T1000 (cell line): Measurements from ENCODE around the gene KRTAP5-5.
"Not testable (repeated sequence)": the region's sequence is repeated elsewhere in the genome, so short reads cannot be mapped to it uniquely, and the experiment has no call there.

Experiments
- DNase-seq: peaks from one replicate; lab custom pipeline; 2025; ENCODE audit warnings: mixed read lengths; lab: John Stamatoyannopoulos, UW

KRTAP5-5 gene

DNA sequence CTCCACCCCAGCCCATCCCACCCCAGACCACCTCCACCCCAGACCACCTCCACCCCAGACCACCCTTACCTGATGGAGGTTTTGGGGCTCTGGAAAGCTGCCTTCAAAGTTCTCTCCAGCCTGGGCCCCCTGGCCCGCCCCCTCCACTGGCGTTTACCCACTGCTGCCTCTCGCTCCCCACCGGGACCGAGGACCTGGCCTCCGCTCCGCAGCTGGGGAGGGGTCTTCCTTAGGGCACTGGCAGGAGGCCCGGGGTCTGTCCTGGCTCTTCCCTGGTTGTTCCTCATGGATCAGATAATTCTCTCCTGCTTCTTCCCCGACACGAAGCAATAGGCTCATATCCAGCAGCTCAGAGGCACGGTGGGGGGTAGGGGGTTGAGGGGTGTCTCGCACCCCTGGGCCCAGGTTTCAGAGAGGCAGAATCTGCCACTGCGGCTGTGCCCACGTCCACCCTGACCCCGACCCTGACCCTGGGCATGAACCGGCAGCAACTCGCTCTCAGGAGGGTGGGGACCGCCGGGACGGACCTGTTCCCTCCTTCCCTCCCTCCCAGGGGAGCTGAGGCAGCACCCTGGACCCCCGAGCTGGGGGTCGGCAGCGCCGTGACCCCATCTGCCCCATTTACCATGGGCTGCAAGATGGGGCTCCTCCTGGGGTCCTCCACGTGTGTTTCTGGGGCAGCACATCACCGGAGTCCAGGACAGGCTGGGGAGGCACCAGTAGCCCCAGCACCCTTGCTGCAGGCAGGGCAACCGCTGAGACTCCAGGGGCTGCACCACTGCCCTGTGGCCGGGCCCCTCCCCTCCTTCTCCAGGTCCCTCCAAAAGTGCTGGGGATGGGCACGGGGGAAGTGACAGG is 12.9 kb downstream of the KRTAP5-5 start:
- no peak for DNase-seq

DNA sequence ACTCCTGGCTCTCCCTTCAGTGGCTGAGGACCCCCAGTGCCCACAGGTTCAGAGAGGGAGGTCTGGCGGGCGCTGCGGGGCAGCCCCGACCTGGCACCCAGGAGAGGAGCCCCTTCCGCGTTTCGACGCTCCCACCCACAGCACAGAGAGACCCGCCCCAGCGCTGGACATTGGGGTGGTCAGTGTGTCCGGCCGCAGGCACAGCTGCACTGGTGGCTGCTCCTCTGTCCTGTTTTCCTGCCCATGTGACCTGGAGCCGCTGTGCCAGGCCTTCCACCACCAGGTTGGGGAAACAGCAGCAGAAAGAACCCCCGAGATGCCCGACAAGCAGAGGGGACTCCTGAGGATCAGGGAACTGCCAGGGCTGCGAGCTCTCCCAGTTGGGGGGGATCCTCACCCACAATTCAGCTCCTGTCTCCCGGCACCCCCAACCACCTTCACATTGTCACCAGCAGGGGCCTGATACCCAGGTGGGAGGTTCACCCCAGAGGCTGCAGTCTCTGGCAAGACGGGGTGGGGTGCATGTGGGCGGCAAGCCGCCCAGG is 13.6 kb downstream of the KRTAP5-5 start:
- no peak for DNase-seq

DNA sequence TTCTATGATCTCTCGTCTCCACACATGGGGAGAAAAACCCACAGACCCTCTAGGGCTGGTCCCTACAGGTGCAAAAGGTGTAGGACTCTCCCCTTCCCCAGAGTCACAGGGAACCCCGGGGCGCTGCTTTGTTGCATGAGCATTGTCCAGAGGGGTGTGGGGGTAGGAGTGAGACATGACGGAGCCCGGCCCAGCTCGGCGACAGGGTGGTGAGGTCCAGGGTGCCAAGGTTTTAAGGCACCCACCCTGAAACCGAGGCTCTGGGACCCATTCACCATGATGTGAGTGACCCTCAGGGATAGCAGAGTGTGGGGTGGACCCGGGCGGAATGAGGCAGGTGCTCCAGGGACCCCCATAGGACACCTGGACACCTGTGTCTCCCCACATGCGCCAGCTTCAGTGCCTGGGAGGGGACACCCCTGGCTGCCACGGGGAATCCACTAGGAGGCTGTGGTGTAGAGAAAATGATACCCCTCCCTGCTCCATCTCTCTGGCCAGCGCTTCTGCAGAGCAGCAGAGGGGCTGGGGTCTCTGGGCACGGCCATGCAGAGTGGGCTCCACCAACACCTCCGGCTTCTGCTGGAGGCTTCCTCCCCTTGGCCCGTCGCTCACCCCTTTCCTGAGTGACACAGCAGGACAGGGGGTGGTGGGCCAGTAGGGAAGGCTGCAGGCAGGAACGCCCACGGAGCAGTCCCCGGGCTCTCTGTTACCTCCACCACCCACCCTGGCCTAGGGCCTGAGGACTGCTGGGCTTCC is 15.2 kb downstream of the KRTAP5-5 start:
- no peak for DNase-seq

DNA sequence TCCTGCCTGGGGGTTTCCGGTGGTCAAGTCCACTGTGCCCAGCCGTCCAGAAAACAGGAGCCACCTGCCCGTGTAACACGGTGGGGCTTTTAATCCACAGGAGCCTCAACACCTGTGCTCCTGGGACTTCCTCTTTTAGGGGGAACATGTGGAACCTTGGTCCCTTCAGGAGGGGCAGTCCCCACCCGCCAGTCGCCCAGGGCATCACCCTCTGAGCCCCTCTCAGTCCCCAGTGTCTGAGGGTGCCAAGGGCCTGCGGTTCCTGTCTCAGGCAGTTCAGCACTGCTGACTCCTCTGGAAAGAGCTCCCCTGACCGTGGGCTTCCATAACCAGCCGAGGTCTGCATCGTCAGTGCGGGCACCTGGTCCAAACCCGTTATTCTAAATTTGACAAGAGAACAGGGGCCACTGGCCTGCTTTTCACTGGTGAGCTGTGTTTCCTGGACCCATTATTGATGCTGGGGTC is 15.8 kb downstream of the KRTAP5-5 start:
- no peak for DNase-seq

DNA sequence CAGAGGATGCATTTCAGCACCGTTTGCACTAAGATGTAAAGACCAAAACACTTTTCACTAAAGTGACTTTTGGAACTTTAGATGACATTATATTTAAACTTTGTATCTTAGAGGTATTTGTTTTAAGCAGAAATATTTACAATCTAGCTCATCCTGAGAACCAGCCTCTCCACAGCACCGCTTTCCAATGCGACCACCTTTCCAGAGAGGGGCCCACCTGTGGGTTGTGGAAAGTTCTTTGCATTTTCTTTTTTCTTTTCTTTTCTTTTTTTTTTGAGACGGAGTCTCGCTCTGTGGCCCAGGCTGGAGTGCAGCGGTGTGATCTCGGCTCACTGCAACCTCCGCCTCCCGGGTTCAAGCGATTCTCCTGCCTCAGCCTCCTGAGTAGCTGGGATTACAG is 17.0 kb downstream of the KRTAP5-5 start:
- not testable (repeated sequence) for DNase-seq

DNA sequence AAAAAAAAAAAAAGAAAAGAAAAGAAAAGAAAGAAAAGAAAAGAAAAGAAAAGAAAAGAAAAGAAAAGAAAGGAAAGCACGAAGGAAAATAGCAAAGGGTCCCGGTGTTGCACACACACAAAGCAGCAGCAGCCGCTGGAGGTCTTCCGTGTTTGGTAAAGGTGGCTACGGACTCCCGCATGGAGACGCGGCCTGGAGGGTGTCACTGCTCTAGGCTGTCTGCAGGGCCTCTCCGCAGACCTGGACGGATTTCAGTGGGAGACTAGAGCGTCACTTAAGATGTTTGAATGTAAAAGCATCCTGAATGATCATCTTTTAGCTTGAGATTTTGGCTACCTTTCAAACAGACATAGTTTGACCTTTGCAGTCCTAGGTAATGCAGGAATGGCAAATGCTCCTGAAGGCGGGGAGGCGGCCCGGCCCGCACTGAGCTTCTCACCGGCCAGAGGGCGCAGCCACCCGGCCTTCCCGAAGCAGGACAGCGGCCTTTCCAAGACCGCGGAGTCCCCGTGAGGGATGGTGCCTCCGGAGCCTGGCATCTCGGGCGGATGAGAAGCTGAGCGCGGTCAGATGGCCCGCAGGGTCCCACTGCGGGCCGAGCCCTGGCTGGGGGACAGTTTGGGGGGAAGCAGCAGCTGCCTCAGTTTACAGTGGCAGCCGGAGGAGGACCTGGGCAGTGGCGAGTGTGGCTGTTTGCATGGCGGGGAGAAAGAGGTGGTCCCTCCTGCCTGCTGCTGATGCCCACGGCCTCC is 18.5 kb downstream of the KRTAP5-5 start:
- no peak for DNase-seq

DNA sequence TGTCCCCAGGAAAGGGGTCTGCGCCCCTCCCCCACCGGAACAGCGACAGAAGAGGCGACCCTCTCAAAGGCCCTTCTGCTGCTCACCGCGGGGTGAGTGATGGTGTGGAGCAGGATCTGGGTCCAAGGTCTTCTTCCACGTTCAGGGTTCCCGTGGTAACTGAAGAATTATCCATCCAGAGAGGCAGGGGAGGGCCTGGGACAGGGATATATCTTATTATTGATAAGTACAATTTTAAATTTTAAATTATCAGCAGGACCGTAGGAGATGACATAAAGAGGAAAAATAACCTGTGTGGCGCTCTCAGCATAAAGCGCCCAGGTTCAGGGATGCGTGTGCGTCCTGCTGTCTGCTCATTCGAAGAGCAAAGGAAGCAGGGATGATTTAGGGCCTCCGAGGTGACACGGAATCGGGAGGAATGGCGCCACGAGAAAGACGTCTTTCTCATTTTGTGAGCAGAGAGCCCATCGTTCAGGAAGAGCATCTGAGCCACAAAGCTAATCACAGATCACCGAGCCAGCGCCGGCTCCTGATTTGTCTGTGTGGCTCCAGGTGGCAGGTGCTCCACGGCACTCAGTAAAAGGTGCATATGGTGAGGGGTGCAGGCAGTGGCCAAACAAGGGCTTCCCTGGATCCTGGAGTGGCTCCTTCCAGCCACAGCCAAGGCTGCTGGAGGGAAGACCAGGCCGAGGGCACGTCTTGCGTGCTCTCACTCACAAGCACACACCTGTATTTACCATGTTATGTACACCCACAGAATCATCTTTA is 19.3 kb downstream of the KRTAP5-5 start:
- no peak for DNase-seq

DNA sequence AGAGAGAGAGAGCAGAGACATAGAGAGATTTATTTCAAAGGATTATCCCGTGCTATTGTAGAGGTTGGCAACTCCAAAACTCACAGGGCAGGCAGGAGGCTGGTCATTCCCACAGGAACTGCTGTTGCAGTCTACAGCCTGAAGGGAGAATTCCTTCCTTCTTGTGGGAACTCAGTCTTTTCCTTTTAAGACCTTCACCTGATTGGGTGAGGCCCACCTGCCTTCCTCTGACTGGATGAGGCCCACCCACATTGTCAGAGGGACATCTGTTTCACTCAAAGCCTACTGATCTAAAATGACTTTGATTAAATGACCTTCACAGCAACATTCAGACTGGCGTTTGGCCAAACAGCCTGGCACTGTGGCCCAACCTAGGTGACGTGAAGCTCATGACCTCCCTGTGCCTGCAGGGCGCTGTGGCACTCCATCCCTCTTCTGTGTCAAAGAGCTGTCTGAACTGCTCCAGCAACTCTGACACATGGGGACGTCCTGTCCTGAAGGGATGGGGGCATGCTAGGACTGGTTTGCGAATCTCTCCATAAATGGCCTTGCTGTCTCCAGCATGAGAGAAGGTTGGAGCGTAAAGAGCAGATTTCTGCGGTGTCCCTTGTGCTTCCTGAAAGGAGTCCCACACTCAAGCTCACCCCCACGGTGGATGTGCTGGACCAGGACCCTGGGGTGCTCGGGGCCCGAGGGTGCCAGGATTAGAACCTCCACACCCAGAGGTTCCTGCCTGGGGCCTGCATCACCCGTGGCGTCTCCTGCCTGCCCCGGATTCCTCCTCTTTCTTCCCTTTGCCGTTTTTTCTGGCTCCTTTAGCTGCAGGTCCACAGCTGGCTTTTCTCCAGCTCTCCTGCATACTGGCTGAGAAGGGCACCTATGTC is 20.7 kb downstream of the KRTAP5-5 start:
- DNase-seq, result no peak

DNA sequence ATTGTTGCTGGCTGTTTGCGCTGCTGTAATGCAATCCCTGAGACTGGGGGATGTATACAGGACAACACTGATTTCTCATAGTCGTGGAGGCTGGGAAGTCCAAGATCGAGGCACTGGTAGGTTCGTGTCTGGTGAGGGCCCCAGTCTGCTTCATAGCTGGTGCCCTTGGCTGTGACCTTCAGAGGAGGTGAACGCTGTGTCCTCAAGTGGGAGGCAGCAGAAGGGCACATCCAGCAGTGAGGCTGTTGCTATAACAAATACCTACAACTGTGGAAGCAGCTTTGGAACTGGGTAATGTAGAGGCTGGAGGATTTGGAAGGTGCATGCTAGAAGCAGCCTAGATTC is 21.3 kb downstream of the KRTAP5-5 start:
- DNase-seq, result no peak

DNA sequence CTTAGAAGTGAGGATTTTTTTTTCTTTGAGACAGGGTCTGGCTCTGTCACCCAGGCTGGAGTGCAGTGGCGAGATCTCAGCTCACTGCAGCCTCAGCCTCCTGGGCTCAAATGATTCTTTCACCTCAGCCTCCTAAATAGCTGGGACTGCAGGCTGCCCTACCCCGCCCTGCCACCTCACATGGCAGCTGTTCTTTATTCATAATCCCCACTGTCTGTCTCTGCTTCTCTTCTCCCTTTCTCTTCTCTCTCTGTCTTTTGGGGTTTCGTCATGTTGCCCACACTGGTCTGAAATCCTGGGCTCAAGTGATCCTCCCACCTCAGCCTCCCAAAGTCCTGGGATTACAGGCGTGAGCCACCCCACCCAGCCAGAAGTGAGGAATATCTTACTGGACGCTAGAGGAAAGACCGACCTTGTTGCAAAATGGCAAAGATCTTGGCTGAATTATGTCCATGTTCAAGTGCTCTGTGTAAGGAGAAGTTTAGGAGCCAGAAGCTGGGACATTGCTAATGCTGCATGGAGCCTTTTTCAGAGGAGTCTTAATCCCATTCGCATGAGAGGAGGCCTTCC is 21.9 kb downstream of the KRTAP5-5 start:
- no peak for DNase-seq

DNA sequence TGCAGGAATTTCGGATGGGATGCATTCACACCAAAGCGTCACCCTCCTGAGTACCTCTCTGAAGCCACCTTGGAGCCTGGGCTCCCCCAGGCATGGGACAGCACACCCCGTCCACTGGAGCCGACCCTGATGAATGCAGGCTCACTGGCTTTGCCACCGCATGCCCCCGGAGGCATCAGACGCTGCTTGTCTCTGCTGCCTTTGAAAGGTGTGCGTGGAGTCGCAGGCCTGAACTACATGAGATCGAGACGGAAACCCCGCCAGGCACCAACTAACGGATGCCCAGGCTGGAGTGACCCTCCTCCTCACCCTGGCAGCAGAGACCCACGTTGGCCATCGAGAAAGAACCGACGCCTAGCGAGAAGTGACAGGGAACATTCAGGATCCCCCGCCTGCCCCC is 22.5 kb downstream of the KRTAP5-5 start:
- DNase-seq, result no peak

DNA sequence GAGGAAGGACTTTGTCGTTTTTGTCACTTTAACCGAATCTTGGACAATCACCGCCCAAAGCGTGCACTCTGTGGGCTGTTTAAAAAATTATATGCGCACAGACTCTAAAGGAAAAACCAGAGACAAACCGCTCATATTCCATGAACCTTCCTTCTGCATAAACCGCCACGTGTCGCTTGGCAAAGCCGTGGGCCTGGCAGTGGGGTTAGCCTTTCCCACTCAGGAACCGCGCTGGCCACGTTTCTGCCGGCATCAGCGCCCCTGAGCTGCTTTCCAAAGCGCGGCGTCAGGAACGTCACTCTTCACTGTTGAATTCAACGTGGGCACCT is 22.8 kb downstream of the KRTAP5-5 start:
- DNase-seq, result no peak

DNA sequence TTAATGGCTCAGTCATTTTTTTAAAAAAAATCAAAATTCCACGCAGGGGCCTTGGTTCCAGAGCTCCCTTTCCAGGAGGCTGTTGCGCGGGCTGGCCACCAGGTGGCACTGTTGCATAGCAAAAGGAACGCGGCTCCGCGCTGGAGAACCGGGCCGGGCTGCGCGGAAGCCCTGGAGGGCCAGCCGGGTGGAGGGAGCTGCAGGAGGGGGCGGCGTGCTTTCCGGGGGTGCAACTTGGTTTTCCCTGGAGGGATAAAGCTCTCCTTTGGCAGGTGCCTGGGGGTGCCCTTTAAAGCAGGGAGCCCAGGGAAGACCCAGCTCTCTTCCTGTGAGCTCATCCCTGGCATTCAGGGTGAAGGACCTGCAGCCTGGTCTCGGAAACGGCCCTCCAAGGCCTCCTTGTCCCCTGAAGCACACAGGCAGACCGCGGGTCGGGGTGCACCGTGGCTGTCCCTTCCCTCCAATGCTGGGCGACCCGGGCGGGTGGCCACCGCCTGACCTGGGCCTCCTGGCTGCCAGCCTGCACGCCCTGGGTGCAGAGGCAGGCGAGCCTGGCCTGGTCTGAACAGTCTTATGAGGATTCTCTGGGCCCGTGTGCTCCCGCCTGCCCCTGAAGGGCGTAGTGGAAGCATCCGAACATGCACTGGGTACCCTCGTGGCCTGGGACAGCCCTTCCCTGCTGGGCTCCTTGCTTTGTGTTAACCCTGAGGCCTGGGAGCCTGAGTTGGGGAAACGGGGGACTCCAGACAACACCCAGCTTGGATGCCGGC is 23.4 kb downstream of the KRTAP5-5 start:
- DNase-seq, result peak; percentile 43

DNA sequence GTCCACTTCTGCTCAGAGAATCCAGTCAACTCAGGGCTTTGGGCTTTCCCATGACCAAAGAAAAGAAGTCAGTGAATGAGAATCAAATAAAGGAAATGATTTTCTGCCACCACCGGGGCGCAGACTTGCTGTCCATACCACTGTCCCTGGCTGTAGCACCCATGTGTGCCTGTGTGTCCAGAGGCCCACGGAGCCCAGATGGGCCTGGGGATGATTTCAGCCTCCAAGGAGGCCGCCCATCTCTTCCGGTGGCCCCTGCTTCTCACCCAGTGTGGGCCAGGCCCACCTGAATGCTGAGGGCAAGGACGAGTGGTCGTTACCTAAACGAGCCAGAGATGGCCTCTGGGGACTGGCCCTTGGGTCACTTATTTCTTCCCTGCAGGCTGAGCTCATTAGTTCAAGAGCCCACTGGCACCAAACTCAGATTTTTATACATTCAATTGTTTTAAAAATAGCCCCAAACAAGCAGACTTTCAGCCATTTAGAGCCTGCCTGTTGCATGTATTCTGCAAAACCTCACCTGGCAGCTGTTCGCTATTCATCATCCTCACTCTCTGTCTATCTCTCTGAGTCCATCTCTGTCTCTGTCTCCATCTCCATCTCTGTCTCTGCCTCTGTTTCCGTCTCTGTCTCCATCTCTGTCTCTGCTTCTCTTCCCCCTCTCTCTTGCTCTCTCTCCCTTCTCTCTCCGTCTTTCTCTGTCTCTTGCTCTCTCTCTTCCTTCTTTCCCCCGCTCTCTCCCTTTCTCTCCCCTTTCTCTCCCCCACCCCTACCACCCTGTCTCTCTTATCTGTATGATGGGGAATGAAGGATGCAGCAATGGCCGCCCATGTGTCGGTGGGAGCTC is 24.2 kb downstream of the KRTAP5-5 start:
- no peak for DNase-seq

DNA sequence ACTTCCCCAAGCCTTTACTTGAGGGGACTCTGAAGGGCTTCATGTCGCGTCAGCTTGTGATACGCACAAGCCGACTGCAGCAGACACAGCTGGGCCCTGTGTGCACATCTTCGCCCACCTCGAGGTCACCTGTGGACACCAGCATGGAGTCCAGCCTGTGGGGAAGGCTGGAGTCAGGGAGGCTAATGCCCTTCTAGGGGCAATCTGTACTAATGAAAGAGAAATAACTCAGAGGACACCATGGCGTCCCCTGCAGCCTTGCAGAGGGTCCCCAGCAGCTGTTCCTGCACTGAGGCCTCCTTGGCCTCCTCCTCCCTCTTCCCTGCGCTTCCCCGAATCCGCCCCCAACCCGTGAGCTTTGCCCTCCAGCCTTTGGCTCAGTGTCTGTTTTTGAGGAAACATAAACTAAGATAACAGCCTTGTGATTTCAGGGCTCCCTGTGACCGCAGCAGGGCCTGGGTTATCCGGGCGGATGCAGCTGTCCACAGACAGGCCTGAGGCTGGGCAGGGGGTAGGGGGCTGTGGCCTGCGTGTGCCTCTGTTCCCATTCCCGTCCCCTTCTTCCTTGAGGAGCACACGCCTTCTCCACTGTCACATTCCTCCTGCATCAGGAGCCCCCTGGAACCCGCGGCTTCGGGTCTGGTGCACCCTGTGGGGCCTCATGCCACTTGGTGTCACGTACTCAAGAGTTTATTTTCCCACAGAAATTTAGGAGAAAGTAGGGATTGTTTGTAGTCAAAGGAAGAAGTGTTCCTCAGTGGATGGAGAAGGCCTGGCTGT is 25.0 kb downstream of the KRTAP5-5 start:
- DNase-seq, result no peak

DNA sequence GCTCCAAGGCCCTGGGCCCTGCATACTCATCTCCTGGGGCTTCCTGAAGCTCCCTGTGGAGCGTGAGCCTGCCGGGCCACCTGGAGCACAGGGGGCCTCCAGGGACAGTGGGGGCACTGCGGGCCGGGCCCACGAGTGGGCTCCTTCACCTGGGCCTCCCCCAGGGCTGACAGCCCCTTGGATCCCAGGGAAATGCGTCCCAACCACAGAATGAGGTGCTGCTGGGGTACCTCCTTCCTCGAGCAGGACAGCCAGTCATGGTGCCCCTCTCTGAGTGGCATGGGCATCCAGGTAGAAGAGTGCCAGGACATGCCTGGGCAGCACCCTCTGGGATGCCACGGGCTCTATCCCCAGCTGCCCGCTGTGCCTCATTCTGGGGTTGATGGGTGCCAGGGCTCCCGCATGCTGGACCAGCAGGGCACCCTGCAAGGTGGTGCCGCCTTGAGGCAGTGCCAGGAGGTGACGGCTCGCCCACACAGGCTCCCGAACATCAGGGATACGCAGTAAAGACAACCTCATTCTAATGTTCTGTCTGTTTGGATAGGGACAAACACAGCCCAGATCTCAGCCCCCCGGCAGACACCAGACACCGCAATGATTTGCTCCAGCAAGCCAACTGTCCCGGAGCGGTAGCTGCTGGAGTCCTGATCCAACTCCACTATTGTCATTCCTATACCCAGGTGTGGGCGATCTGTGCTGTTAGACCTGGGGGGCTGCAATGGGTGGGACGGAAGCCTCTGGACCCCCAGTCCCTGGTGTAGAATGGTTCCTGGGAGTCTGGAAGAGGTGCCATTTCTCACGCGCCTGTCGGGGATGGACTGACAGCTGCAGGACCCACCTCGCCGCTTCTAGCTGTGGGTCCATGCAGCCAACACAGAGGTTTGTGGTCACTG is 25.8 kb downstream of the KRTAP5-5 start:
- no peak for DNase-seq

DNA sequence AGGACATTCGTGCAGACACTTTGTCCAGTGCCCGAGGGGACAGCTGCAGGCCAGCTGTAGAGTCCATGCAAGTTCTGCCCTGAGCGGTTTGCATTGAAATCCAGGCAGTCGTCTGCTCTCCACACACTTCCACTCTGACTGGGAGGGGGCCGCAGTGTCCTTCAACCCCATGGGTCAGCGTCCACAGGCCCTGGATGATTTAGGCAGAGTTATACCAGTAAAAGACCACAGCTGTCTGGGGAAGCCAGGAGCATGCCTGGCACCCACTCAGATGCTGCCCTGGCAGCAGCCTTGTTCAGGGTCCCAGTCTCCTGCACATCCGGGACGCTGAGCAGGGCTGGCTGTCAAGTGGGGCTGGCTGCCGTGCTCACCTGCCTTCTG is 26.5 kb downstream of the KRTAP5-5 start:
- no peak for DNase-seq
